Inferior parietal cortex (tissue), 1 donor: ENCODE results near the gene TMEFF2.
"Not testable (repeated sequence)": the region's sequence is repeated elsewhere in the genome, so short reads cannot be mapped to it uniquely, and the experiment has no call there.

Experiments used
- DNase-seq: peaks from one replicate; pipeline ENCODE4 v3.0.0-alpha.2; 2016; ENCODE audit errors: extremely low spot score

Gene TMEFF2

DNA sequence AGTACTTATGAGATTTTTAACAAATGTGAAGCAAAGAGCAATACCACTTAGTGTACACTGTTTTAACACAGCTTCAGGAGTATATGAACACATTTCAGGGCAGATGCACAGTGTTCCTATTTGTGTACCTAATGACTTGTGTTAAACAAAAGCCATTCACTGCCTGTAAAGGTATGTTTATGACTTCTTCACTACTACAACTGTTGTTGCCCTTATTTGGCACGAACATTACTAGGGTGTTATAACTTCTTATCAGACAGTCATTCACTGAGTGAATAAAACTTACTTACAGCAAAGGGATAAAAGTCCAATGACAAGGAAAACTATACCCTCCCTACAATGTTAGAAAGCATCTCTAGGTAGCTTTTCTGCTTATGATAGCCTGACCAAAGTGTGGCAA lies 262.4 kb downstream of the TMEFF2 start:
- DNase-seq, result no peak

GRCh38 chr2:191931329-191931728 lies 263.4 kb downstream of the TMEFF2 start:
- DNase-seq, result no peak

DNA sequence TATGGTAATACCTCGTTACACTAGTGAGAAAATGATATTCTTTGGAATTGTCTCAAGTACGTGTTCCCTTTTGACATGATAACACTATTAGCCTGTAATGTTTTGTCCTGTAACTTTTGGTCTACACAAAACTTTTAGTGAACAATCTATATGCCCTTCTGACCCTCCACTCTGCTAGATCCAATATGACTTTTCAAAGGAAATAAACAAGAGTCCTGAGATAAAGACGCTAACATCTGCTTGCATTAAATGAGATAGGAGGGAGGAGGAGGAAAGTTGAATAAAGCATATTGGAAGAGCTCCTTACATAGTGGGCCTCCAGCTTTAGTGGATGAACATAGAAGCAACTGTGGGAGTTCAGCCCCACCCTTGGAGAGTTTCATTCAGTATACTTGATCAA lies 264.5 kb downstream of the TMEFF2 start:
- no peak for DNase-seq

DNA sequence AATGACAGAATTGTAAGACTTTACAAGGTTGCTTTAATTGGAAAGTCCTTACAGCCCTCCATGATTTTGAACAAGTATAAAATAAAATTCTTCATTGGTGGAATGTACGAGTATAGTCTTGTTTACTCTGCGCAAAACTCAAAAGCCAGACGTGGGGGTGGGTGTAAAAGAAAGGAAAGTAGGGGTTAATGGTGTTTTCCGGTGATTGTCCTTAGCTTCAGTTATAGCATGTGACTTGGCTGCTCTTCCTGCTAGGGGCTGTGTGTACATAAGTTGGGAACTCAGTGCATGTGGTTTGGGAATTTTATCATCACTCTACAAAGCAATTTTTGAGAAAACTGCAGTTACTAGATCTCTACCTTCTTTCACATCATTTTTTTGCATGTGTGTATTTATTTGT lies 265.4 kb downstream of the TMEFF2 start:
- no peak for DNase-seq

GRCh38 chr2:191927991-191928390 lies 266.7 kb downstream of the TMEFF2 start:
- no peak for DNase-seq

DNA sequence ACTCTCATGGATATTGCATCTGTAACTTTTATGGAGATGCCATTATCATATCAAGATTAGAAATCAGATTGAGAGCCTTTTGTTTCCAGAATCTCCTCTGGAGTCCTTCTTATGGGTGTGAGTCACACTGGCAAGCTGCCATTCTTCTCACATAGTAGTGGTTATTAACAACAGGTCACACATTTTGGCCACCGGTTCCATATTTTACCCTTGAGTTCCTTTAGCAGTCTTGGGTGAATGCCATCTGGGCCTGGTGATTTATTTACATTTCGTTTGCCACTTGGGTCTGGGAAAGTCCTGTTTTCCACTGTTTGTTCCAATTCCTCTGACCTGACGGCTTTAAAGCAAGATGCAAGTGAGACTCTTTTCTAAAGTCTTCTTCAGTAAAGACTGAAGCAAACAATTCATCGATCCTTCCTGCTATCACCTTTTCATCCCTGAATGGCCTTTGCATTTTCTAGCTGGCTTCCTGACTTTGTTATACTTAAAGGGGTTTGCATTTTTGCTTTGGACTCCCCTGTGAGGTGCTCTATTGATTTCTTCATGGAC lies 267.3 kb downstream of the TMEFF2 start:
- DNase-seq, result no peak

GRCh38 chr2:191926671-191927070 lies 268.1 kb downstream of the TMEFF2 start:
- DNase-seq, result no peak

- DNase-seq, result no peak
Measured at GRCh38 chr2:191923652-191923997, 271.1 kb downstream of the TMEFF2 start.

- no peak for DNase-seq
Measured at GRCh38 chr2:191922736-191923651, 271.7 kb downstream of the TMEFF2 start.

DNA sequence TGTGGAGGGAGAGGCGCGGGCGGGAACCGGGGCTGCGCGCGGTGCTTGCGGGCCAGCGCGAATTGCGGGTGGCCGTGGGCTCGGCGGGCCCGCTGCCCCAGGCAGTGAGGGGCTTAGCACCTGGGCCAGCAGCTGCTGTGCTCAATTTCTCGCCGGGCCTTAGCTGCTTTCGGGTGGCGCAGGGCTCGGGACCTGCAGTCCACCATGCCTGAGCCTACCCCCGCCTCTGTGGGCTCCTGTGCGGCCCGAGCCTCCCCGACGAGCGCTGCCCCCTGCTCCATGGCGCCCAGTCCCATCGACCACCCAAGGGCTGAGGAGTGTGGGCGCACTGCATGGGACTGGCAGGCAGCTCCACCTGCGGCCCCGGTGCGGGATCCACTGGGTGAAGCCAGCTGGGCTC lies 273.1 kb downstream of the TMEFF2 start:
- not testable (repeated sequence) for DNase-seq

DNA sequence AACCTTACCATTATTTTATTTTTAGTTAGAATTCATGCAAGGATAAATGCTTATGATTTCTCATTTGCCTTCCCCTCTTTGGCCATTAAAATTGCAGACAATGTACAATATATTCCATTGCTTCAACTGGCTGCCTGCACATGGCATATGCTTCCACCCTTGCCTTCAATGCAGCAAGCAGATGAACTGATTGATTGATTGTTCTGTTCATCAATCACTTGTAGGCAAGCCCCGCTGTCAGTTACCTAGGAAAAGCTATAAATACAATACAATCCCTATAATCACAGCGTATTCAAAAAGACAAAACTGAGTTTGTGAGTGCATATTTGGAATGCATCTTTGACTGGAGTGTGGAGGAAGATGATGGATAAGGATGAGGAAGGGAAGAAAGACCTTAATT lies 274.2 kb downstream of the TMEFF2 start:
- no peak for DNase-seq

DNA sequence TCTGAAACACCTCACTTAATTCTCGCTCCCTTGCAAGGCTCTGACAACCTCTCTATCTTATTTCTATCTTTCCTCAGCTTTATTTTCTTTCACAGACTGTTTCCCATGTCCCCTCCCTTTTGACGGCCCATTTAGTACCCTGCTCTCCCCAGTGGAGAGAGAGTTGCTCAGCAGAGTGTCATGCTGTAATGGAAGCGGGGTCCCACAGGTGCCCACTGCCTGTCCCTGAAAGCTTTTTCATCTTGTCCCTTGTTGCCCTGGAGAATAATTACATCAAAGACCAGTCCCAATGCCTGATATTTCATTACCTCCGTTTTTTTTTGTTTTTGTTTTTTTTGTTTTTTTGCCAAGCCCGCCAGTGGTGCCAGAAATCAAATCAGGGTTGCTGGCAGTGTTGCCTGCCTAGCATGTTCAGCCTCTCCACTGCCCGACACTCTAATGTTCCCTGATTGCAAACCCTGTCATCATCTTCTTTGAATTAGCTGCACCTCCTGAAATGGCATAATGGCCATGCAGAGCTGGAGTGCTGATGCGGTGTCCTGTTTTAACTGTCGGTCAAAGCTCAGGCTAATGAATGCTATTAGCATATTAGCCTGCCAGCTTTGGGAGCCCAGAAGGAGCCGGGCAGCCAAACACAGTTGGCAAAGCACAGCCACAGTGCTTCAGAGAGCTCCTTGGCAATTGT lies 276.6 kb downstream of the TMEFF2 start:
- no peak for DNase-seq

GRCh38 chr2:191917430-191917881 lies 277.3 kb downstream of the TMEFF2 start:
- DNase-seq, result no peak

- DNase-seq, result no peak
Measured at GRCh38 chr2:191916826-191917225, 277.9 kb downstream of the TMEFF2 start.

GRCh38 chr2:191915750-191916149 lies 279.0 kb downstream of the TMEFF2 start:
- DNase-seq, result no peak

DNA sequence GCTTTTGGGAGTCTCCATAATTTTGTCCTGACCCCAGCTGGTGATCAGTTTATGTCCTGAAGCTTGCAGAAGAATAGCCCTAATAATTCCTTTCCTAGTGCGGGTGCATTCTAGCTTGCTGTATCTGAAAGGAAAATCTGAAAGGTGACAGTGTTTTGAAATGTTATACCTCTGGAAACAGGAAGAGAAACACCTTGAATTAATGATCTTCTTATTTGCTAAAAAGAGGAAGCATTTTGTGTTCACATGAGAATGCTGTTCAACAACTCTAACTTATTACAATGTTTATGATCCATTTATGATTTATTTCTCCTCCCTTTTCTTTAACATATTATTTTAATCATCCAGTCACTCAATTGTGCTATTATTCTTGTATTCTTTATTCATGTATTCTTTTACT lies 280.9 kb downstream of the TMEFF2 start:
- no peak for DNase-seq

- DNase-seq, result no peak
Measured at GRCh38 chr2:191912764-191913163, 282.0 kb downstream of the TMEFF2 start.

DNA sequence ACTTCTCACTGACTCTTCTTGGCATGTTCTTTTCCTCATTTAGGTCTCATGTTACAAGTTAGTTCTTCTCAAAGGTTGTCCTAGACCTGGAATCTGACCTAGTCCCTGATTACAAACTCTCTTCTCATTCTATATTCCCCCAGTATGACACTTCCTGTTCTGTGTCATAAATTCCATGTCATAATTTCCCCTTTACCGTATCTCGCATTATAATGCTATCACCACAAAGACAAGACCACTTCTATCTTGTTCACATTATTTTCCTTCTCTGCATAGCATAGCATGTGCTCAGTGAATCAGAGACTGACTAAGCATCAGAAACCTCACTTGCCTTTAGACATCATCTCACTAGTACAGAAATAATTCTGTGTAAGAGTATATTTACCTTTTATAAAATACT lies 284.2 kb downstream of the TMEFF2 start:
- no peak for DNase-seq

GRCh38 chr2:191908874-191909273 lies 285.9 kb downstream of the TMEFF2 start:
- no peak for DNase-seq

GRCh38 chr2:191907545-191907944 lies 287.2 kb downstream of the TMEFF2 start:
- DNase-seq, result no peak

GRCh38 chr2:191907091-191907490 lies 287.6 kb downstream of the TMEFF2 start:
- DNase-seq, result no peak

DNA sequence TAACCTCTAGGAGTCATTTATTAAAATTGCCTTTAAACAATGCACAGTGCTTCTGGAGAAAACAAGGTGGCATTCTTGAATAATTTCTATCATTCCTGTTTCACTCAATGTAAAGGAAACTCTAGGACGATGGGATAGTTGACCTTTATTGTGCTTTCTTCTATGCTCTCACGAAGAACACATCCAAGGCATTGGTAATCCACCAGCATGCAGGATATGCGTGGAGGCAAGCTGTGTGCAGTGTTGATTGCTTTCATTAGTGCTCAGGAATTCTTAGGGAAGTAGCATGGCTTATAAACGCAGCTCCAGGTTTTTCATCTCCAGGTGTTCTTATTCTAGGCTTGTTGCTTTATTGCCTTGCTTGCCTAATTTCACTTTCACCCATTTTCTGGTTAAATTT lies 289.4 kb downstream of the TMEFF2 start:
- no peak for DNase-seq

- no peak for DNase-seq
Measured at GRCh38 chr2:191901031-191901430, 293.7 kb downstream of the TMEFF2 start.
